NCI-H146 treated with DMSO at 0.1 percent for 48 hours (cell line): ENCODE results near the gene ZNF592.

Experiments used
- DNase-seq: peaks from one replicate; lab custom pipeline; 2025; ENCODE audit not compliant: unreplicated experiment; lab: John Stamatoyannopoulos, UW

Gene ZNF592

GRCh38 chr15:84805221-84805620, 56.8 kb downstream of the ZNF592 start:
- no peak for DNase-seq

GRCh38 chr15:84807228-84807627, 58.8 kb downstream of the ZNF592 start:
- peak; percentile 0 for DNase-seq

- DNase-seq = no peak
These were observed 61.9 kb downstream of the ZNF592 start for GRCh38 chr15:84810073-84810840.

DNA sequence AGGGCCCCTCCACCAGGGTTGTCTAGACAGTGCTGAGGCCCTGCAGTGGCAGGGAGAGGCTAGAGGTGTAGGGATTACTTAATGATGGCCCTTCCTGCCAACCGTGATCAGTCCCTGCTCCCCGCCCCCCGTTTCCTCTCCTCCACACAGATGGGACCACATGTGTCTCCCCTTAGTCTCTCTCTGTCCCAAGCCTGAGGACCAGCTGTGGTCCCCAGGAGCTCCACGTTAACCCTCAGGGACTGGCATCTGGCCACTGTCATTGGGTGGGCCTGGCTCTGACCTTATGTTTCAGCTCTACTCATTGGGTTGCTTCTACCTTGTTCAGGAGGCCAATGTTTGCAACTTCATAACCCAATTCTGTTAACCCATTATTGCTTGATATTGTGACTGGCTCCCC, 62.8 kb downstream of the ZNF592 start:
- DNase-seq = no peak

DNA sequence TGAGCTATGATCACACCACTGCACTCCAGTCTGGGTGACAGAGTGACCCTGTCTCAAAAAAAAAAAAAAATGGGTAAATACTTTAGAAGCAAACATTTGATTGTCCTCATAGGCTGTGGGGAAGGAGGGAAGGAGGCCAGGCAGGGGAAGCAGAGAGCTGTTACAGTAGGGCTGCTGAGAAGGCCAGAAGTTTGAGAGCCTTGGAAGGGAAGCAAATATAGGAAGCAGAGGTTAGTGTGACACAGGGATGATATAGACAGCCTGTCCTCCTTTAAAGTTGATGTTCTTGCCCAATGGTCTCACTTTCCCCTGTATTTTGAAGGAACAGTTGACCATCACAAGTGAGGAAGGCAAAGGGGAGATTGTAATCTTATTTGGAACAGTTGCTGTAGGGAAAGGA, 63.4 kb downstream of the ZNF592 start:
- no peak for DNase-seq

- no peak for DNase-seq
These were observed 64.5 kb downstream of the ZNF592 start for GRCh38 chr15:84812842-84813241.

DNA sequence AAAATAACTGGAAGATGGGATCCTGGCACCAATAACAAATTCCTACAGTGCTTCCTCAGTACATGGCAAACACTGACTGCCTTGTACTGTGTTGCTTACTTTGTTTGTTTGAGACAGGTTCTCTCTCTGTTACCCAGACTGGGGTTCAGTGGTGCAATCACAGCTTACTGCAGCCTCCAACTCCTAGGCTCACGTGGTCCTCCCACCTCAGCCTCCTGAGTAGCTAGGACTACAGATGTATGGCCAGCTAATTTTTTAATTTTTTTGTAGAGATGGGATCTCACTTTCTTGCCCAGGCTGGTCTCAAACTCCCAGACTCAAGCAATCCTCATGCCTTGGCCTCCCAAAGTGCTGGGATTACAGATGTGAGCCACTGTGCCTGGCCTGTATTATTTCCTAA, 65.0 kb downstream of the ZNF592 start:
- DNase-seq = no peak

GRCh38 chr15:84813931-84814330, 65.5 kb downstream of the ZNF592 start:
- no peak for DNase-seq

DNA sequence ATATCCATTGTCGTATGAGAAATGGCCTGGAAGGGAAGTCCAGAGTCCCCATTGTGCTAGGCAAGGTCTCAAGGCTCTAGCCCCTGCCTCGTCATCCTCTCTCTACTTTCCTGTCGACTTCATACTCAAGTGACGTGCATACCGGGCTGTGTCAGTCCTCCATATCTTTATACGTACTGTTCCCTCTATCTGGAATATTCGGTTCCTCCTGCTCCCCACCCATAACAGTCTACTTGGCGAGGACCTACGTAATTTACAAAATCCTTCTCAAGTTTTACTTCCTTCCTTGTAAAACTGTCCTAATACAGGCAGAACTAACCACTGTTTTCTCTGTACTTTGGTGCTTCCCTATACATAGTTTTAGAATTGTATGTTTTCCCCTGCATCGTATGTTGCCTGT, 66.5 kb downstream of the ZNF592 start:
- DNase-seq = no peak

GRCh38 chr15:84816694-84817465, 68.5 kb downstream of the ZNF592 start, which contains the start of gene ALPK3:
ALPK3 (plus strand) TSS chr15:84817356; CDS start chr15:84817453, 97 bp downstream.
- DNase-seq = no peak

DNA sequence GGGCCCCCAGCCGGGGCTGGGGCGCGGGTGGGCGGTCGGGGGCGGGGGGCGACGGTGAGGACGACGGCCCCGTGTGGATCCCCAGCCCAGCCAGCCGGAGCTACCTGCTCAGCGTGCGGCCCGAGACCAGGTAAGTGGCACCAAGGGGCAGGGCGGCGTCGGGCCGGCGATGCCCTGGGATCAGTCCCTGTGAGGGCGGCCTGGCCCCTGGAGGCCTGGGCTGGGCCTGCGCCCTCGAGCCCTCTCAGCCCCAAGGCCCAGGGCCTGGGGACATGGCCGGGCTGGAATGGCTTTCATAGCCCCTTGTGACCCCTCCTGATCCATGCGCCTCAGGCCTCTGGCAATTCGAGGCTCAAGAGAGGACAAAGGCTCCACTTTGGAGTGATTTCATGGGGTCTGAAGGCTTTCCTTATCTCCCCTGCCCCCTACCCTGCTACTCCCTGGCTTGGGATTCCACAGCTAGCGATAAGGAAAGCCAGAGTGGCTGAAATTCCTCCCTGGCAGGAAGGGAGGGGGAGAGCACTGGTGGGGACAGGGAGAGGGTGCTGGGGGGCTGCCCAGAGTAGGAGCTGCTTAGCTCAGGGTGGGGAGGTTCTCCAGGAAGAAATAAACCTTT, 69.2 kb downstream of the ZNF592 start:
- no peak for DNase-seq

GRCh38 chr15:84818261-84819131, 70.1 kb downstream of the ZNF592 start:
- peak; percentile 46 for DNase-seq

DNA sequence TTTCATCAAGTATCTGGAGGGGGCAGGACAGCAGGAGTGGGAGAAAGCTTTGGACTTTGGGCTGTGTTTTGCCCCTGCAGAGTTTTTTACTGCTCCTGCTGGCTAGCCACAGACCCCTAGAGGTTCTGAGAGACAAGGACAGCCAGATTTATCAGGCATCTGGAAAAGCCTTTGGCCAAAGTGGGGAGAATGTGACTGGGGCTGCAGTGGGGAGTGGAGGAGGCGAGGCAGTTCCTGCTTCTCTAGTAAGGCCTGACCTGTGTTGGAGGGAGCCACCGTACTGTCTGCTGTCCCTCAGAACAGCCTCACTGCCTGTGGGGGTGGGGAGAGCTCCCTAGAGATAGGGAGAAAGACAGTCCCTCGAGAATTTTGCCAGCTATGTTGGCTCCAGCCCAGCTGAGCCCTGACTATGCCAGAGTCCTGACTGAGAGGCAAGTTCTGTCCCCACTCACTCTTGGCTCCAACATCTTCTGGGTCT, 70.9 kb downstream of the ZNF592 start:
- DNase-seq = no peak

GRCh38 chr15:84819791-84820190, 71.4 kb downstream of the ZNF592 start:
- no peak for DNase-seq

DNA sequence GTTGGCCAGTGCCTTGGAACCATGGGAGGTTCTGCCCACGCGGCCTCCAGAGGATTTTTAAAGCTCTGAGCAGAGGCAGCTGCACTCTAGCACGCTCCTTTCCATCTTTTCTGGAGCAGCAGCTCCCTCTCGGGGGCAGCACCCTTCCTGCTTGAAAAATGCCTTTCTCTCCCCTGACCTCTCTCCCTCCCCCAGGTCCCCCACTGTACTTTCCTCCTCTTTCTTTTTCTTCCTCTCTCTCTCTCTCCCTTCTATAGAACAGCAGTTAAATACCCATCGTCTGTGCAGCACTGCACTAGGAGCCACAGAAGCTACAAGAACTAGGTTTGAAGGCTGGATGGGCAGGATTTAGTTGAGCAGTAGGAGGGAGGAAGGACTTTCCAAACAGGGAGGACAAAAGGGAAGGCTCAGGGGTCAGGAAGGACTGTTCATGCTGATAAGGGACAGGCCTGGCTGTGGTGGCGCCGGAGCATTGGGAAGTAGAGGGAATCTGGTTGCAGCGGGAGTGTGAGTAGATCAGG, 73.2 kb downstream of the ZNF592 start:
- DNase-seq = no peak

GRCh38 chr15:84822653-84823281, 74.4 kb downstream of the ZNF592 start:
- no peak for DNase-seq

GRCh38 chr15:84823282-84823878, 75.0 kb downstream of the ZNF592 start:
- DNase-seq = no peak

DNA sequence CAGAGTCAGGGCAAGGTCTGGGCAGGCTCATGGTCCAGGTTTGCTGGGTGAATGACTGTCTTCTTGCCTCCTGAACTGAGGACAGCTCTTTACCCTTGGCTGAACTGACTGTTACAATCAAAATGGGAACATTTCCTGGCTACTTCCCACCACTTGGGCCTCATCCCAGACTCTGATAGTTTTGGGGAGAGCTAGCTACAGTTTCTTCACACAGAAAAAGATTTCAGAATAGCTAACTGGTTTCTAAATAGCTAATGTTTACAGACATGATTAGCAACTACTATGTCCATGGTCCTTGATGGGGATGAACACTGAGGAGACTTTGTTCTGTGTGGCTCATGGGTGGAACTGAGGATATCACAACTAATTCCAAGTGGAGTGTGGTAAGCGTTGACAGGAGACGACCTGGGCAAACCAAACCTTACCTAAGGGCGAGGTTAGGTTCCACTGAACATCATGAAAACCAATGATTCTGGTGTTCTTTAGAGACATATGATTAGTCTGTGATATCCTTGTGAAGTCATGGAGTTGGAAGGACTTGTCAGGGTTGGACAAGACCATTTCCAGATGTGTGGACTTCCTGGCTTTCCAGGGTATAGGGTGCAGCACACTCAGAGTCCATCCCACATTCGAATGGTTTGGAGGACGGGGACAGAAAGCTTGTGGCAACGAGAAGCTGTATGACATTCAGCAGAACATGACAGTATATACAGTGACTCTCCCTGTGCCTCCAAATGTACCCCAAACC, 76.0 kb downstream of the ZNF592 start:
- no peak for DNase-seq

- no peak for DNase-seq
These were observed 78.0 kb downstream of the ZNF592 start for GRCh38 chr15:84826369-84826823.
